PFSK-1 (cell line): ENCODE measurements around the gene RANBP1.

Source experiments
- POLR2AphosphoS5 ChIP-seq: IDR thresholded peaks from 2 replicates; pipeline ENCODE4 v1.6.1; 2012; ENCODE audit warnings: low read depth, mild to moderate bottlenecking, control low read depth, low read length, moderate library complexity
- SIN3A ChIP-seq: IDR thresholded peaks from 2 replicates; pipeline ENCODE4 v1.6.1; 2012; ENCODE audit warnings: mild to moderate bottlenecking, low read length, moderate library complexity, borderline replicate concordance; ENCODE audit not compliant: insufficient read depth
- TAF1 ChIP-seq: IDR thresholded peaks from 2 replicates; pipeline ENCODE4 v1.6.1; 2012; ENCODE audit warnings: low read length, control low read depth, borderline replicate concordance; ENCODE audit not compliant: insufficient read depth

GRCh38 chr22:20076627-20077172 is 39.2 kb upstream of the RANBP1 start:
- TF ChIP-seq POLR2AphosphoS5 (no peak), TAF1 (no peak), SIN3A (no peak)
